GM19043 (cell line): ENCODE data around the gene ARPC2.

ENCODE experiments used
- ATAC-seq: cut with Tn5 transposase; IDR thresholded peaks from one replicate; pipeline ENCODE4 v1.9.1; 2021; ENCODE audit warnings: low read depth; ENCODE audit not compliant: unreplicated experiment

The ARPC2 gene

GRCh38 chr2:218285604-218286003, 68.6 kb downstream of the ARPC2 start:
- no peak for ATAC-seq

- ATAC-seq = peak; percentile 65
Observed at GRCh38 chr2:218286570-218287459, 69.8 kb downstream of the ARPC2 start.

- no peak for ATAC-seq
Observed at GRCh38 chr2:218289639-218290315, 72.8 kb downstream of the ARPC2 start.

- ATAC-seq = peak; percentile 54
Observed at GRCh38 chr2:218290316-218291261, 73.6 kb downstream of the ARPC2 start.

- ATAC-seq = no peak
Observed at GRCh38 chr2:218291318-218292047, 74.5 kb downstream of the ARPC2 start.

- peak; percentile 54 for ATAC-seq
Observed at GRCh38 chr2:218292048-218293014, 75.3 kb downstream of the ARPC2 start, which contains the start of gene TMBIM1. TMBIM1 (minus strand) TSS chr2:218292503; CDS start chr2:218282141, 10,362 bp downstream.

GRCh38 chr2:218293715-218294429, 76.9 kb downstream of the ARPC2 start:
- no peak for ATAC-seq

- ATAC-seq = no peak
Observed at GRCh38 chr2:218294430-218295022, 77.5 kb downstream of the ARPC2 start.

GRCh38 chr2:218295029-218295428, 78.0 kb downstream of the ARPC2 start:
- ATAC-seq = no peak

- no peak for ATAC-seq
Observed at GRCh38 chr2:218296200-218296599, 79.2 kb downstream of the ARPC2 start.

GRCh38 chr2:218296847-218297246, 79.9 kb downstream of the ARPC2 start:
- ATAC-seq = no peak

- ATAC-seq = no peak
Observed at GRCh38 chr2:218298314-218298875, 81.4 kb downstream of the ARPC2 start.

GRCh38 chr2:218300141-218300540, 83.2 kb downstream of the ARPC2 start:
- no peak for ATAC-seq

GRCh38 chr2:218301176-218301819, 84.3 kb downstream of the ARPC2 start:
- ATAC-seq = no peak
